Stimulated activated CD8-positive, alpha-beta memory T cell treated with anti-CD3 and anti-CD28 coated beads, Interleukin-2, amount 100 ng/mL, for 1 hour (primary cell): ENCODE data around the gene AGPAT2.

ENCODE experiments used
- DNase-seq, 2 donors: peaks; one replicate each; pipeline ENCODE4 v3.0.0-alpha.2; 2020; ENCODE audit warnings: low read depth in 2 of 2

AGPAT2 gene

GRCh38 chr9:136626740-136627642, 60.3 kb downstream of the AGPAT2 start:
- no peak for DNase-seq

GRCh38 chr9:136626066-136626725, 61.1 kb downstream of the AGPAT2 start:
- DNase-seq, result no peak

GRCh38 chr9:136625101-136626065, 61.9 kb downstream of the AGPAT2 start:
- DNase-seq, result no peak

- DNase-seq, result no peak
These were observed 62.9 kb downstream of the AGPAT2 start for GRCh38 chr9:136624184-136624951.

- DNase-seq, result no peak
These were observed 63.4 kb downstream of the AGPAT2 start for GRCh38 chr9:136623842-136624183.
